ENCODE data around the gene NT5C2.
"Not testable (repeated sequence)": the region's sequence is repeated elsewhere in the genome, so short reads cannot be mapped to it uniquely, and the experiment has no call there.

DNA sequence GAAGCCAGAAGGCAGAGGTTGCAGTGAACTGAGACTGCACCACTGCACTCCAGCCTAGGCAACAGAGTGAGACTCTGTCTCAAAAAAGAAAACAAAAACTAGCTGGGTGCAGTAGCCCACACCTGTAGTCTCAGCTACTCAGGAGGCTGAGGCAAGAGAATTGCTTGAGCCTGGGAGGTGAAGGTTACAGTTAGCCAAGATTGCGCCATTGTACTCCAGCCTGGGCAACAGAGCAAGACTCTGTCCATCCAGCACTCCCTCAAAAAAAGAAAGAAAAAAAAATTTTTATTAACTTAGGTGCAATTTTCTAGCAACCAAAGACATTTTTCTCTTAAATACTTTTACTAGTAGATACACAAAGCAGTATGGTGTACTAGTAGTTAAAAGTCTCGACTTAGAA, 18.7 kb downstream of the NT5C2 start:
- TF ChIP-seq CTCF (IDR thresholded peaks at IDR 0.05); AR (CRISPR knock-in tag; IDR thresholded peaks at IDR 0.05); TEAD4 (CRISPR knock-in tag; IDR thresholded peaks at IDR 0.05); SMAD3 (CRISPR knock-in tag; IDR thresholded peaks at IDR 0.05; ENCODE audit: borderline replicate concordance); ZNF423 (CRISPR knock-in tag; IDR thresholded peaks at IDR 0.05); ZNF138 (CRISPR knock-in tag; conservative IDR thresholded peaks at IDR 0.05); SP1 (CRISPR knock-in tag; conservative IDR thresholded peaks at IDR 0.05): not testable (repeated sequence)
- TF ChIP-seq, protein P1, sequence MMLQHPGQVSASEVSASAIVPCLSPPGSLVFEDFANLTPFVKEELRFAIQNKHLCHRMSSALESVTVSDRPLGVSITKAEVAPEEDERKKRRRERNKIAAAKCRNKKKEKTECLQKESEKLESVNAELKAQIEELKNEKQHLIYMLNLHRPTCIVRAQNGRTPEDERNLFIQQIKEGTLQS (CRISPR knock-in tag; conservative IDR thresholded peaks at IDR 0.05): not testable (repeated sequence)
- TF ChIP-seq, protein P2, sequence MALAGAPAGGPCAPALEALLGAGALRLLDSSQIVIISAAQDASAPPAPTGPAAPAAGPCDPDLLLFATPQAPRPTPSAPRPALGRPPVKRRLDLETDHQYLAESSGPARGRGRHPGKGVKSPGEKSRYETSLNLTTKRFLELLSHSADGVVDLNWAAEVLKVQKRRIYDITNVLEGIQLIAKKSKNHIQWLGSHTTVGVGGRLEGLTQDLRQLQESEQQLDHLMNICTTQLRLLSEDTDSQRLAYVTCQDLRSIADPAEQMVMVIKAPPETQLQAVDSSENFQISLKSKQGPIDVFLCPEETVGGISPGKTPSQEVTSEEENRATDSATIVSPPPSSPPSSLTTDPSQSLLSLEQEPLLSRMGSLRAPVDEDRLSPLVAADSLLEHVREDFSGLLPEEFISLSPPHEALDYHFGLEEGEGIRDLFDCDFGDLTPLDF (CRISPR knock-in tag; IDR thresholded peaks at IDR 0.05): not testable (repeated sequence)
